GM23338 (cell line): ENCODE results near the gene CECR2.

Experiments
- CTCF ChIP-seq, 2 experiments: fragments of 200-600 bp in 1 of 2; sonication (generic) in 1 of 2; conservative IDR thresholded peaks; 2 replicates each; pipeline versions ENCODE4 v1.5.1 to v1.6.1; 2016 to 2017; ENCODE audit warnings: antibody characterized with exemption in 2 of 2, low read depth in 2 of 2, mild to moderate bottlenecking in 2 of 2, moderate library complexity in 1 of 2
- ETS1 ChIP-seq: IDR thresholded peaks from 2 replicates; pipeline ENCODE4 v1.6.1; 2016; ENCODE audit warnings: antibody characterized with exemption
- EZH2 ChIP-seq: fragments of 200-600 bp; sonication (generic); IDR thresholded peaks from one replicate; pipeline ENCODE4 v1.8.0; 2017; ENCODE audit warnings: antibody characterized with exemption, mild to moderate bottlenecking, low read depth; ENCODE audit not compliant: unreplicated experiment
- EZH2phosphoT487 ChIP-seq: fragments of 200-600 bp; sonication (generic); IDR thresholded peaks from one replicate; pipeline ENCODE4 v1.8.1; 2018; ENCODE audit warnings: antibody characterized with exemption; ENCODE audit not compliant: unreplicated experiment
- JUNB ChIP-seq: IDR thresholded peaks from one replicate; pipeline ENCODE4 v1.6.1; 2016; ENCODE audit warnings: antibody characterized with exemption; ENCODE audit not compliant: unreplicated experiment
- NANOG ChIP-seq: IDR thresholded peaks from 2 replicates; pipeline ENCODE4 v1.6.1; 2016; ENCODE audit warnings: antibody characterized with exemption, borderline replicate concordance
- POLR2AphosphoS5 ChIP-seq: IDR thresholded peaks from 2 replicates; pipeline ENCODE4 v1.6.1; 2016; ENCODE audit warnings: antibody characterized with exemption, low read depth
- STAT1 ChIP-seq: IDR thresholded peaks from one replicate; pipeline ENCODE4 v1.6.1; 2016; ENCODE audit warnings: antibody characterized with exemption; ENCODE audit not compliant: unreplicated experiment
- ZNF114 ChIP-seq: fragments of 250-450 bp; sonication (Bioruptor Pico); IDR thresholded peaks from 2 replicates; pipeline ENCODE4 v1.5.0; 2020; ENCODE audit warnings: mild to moderate bottlenecking, moderate library complexity
- TF ChIP-seq, protein P1 (sequence below): IDR thresholded peaks from one replicate; pipeline ENCODE4 v1.6.1; 2018; ENCODE audit warnings: antibody characterized with exemption; ENCODE audit not compliant: unreplicated experiment

- TF ChIP-seq EZH2phosphoT487 = no peak
- no peak for TF ChIP-seq CTCF (conservative IDR thresholded peaks at IDR 0.05; ENCODE audit: low read depth in 2 of 2)
- no peak for TF ChIP-seq NANOG
- no peak for TF ChIP-seq POLR2AphosphoS5
- no peak for TF ChIP-seq EZH2
- TF ChIP-seq, protein P1, sequence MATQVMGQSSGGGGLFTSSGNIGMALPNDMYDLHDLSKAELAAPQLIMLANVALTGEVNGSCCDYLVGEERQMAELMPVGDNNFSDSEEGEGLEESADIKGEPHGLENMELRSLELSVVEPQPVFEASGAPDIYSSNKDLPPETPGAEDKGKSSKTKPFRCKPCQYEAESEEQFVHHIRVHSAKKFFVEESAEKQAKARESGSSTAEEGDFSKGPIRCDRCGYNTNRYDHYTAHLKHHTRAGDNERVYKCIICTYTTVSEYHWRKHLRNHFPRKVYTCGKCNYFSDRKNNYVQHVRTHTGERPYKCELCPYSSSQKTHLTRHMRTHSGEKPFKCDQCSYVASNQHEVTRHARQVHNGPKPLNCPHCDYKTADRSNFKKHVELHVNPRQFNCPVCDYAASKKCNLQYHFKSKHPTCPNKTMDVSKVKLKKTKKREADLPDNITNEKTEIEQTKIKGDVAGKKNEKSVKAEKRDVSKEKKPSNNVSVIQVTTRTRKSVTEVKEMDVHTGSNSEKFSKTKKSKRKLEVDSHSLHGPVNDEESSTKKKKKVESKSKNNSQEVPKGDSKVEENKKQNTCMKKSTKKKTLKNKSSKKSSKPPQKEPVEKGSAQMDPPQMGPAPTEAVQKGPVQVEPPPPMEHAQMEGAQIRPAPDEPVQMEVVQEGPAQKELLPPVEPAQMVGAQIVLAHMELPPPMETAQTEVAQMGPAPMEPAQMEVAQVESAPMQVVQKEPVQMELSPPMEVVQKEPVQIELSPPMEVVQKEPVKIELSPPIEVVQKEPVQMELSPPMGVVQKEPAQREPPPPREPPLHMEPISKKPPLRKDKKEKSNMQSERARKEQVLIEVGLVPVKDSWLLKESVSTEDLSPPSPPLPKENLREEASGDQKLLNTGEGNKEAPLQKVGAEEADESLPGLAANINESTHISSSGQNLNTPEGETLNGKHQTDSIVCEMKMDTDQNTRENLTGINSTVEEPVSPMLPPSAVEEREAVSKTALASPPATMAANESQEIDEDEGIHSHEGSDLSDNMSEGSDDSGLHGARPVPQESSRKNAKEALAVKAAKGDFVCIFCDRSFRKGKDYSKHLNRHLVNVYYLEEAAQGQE = no peak
- TF ChIP-seq ETS1 = no peak
- no peak for TF ChIP-seq STAT1
- TF ChIP-seq JUNB = no peak
- TF ChIP-seq ZNF114 = no peak
Observed at GRCh38 chr22:17358415-17358814, 10.8 kb upstream of the CECR2 start.
